CD4-positive, alpha-beta T cell (primary cell): ENCODE measurements around the gene OPCML. TPM values are rescaled to one million over a fixed set of nuclear protein-coding genes. Genes with fewer than 3 reads are reported as not detected.

Source experiments
- ATAC-seq: fragments of 200-7000 bp; cut with Tn5 transposase; one replicate; pipeline ENCODE4 v1.10.0; 2022; ENCODE audit warnings: mild to moderate bottlenecking; ENCODE audit not compliant: poor library complexity
- CTCF ChIA-PET: fragments of 350-600 bp; sonication (Branson Sonifier 250); formaldehyde crosslinking; loops from one replicate; lab custom pipeline; 2021; ENCODE audit warnings: antibody characterized with exemption, inconsistent platforms; lab: Charles Lee
- POLR2A ChIA-PET: fragments of 350-600 bp; sonication (Branson Sonifier 250); formaldehyde crosslinking; loops from one replicate; lab custom pipeline; 2021; ENCODE audit warnings: antibody characterized with exemption, inconsistent platforms; lab: Charles Lee
- DNase-seq, 14 experiments: peaks; one replicate each; pipeline ENCODE4 v3.0.0-alpha.2; 2013 to 2020; ENCODE audit warnings: mixed read lengths in 2 of 14
- H3K27ac ChIP-seq, 2 donors: one replicate each; pipeline versions ENCODE4 v1.5.1 to v1.7.0; 2013; ENCODE audit warnings: low read length in 2 of 2, low read depth in 1 of 2, mild to moderate bottlenecking in 1 of 2
- H3K27me3 ChIP-seq, 2 experiments: 1 replicate in 1 of 2; 2 replicates in 1 of 2; pipeline versions ENCODE4 v1.6.1 to v1.7.0; 2013; ENCODE audit warnings: low read length in 2 of 2, control low read depth in 1 of 2, mild to moderate bottlenecking in 1 of 2, moderate library complexity in 1 of 2; ENCODE audit not compliant: insufficient read depth in 2 of 2, control insufficient read depth in 1 of 2
- H3K36me3 ChIP-seq: one replicate; pipeline ENCODE4 v1.6.1; 2013; ENCODE audit warnings: low read length, control low read depth; ENCODE audit not compliant: insufficient read depth
- H3K4me1 ChIP-seq: one replicate; pipeline ENCODE4 v1.6.1; 2013; ENCODE audit warnings: low read length, control low read depth; ENCODE audit not compliant: insufficient read depth
- H3K4me3 ChIP-seq: one replicate; pipeline ENCODE4 v1.5.1; 2013; ENCODE audit warnings: mild to moderate bottlenecking, low read length, moderate library complexity
- H3K9me3 ChIP-seq, 2 experiments: 1 replicate in 1 of 2; 2 replicates in 1 of 2; pipeline versions ENCODE4 v1.6.1 to v1.7.0; 2013; ENCODE audit warnings: low read length in 2 of 2, mild to moderate bottlenecking in 2 of 2, control low read depth in 1 of 2, moderate library complexity in 1 of 2; ENCODE audit not compliant: control insufficient read depth in 1 of 2, insufficient read depth in 1 of 2
- H3K27ac Mint-ChIP-seq: one replicate; pipeline ENCODE4 v1.8.0; 2020; ENCODE audit warnings: mixed read lengths
- H3K27me3 Mint-ChIP-seq: one replicate; pipeline ENCODE4 v1.8.0; 2021; ENCODE audit warnings: mixed read lengths
- H3K36me3 Mint-ChIP-seq: one replicate; pipeline ENCODE4 v1.8.0; 2021; ENCODE audit warnings: low read depth, mixed read lengths
- H3K4me1 Mint-ChIP-seq: one replicate; pipeline ENCODE4 v1.8.0; 2021; ENCODE audit warnings: low read depth, mixed read lengths
- H3K4me3 Mint-ChIP-seq: one replicate; pipeline ENCODE4 v1.8.0; 2020; ENCODE audit warnings: mild to moderate bottlenecking, mixed read lengths
- H3K9me3 Mint-ChIP-seq: one replicate; pipeline ENCODE4 v1.8.0; 2020; ENCODE audit warnings: mixed read lengths
- intact Hi-C, 2 experiments: fragments of 100-400 bp; cut with DNase I in 1 of 2; cut with micrococcal nuclease in 1 of 2; formaldehyde crosslinking; loops; one replicate each; pipeline versions ENCODE4 v1.15.1 to v1.9.0; 2023 to 2025; cut with DNase I, micrococcal nuclease
- total RNA-seq, 174 experiments: library from RNA in 2 of 174; stranded (reverse) in 2 of 174; gene quantifications; one replicate each; pipeline ENCODE4 v1.2.3 and lab custom pipeline; 2021 to 2026
- TF ChIP-seq, protein P1 (sequence below): fragments of 200-600 bp; IDR thresholded peaks from one replicate; pipeline ENCODE4 v1.8.0; 2022; ENCODE audit warnings: antibody characterized with exemption, mild to moderate bottlenecking

Gene OPCML
- total RNA-seq, 2 experiments from 2014 or later, result not detected

DNA sequence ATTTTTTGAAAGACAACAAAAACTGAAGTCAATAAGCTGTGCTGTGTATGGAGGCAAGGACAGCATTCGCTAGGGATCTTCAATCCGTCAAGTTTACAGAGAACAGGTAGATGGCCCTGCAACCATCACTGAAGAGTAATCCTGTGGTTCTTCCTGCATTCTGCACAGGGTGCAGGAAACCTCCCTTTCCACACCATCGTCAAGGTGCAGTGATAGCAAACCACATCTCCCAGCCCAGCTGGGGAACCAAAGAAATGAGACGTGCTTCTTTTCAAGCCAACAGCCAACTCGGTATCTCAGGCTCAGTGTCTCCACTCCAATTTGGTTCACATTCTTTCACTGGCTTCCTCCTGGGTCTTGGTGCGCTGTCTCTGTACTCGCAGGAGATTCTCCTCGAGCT is 814.5 kb downstream of the OPCML start:
- Mint-ChIP-seq H3K36me3 (no peaks in the 10 kb centered on the region), H3K4me3 (no peak overlapping the region), H3K27me3 (no peaks in the 10 kb centered on the region), H3K27ac (peak overlapping the region; percentile 52), H3K4me1 (peaks cover 43% of the 10 kb centered on the region), H3K9me3 (no peaks in the 10 kb centered on the region)
- CTCF ChIA-PET, result interaction anchor here (1.1 kb wide), 1 partner anchor 9 kb away, joined by 4 read pairs; no protein-coding TSS in a partner anchor
- POLR2A ChIA-PET, result no interaction called here
- peak in 2 of 14 experiments; percentile 3 to 30 for DNase-seq
- Histone ChIP-seq H3K36me3 (no peaks in the 10 kb centered on the region), H3K4me1 (peaks cover 33% of the 10 kb centered on the region), H3K27me3 (no peaks in the 10 kb centered on the region), H3K9me3 (no peaks in the 10 kb centered on the region), H3K27ac (no peak overlapping the region), H3K4me3 (no peak overlapping the region)
- intact Hi-C loops, result no loop called here
- TF ChIP-seq, protein P1, sequence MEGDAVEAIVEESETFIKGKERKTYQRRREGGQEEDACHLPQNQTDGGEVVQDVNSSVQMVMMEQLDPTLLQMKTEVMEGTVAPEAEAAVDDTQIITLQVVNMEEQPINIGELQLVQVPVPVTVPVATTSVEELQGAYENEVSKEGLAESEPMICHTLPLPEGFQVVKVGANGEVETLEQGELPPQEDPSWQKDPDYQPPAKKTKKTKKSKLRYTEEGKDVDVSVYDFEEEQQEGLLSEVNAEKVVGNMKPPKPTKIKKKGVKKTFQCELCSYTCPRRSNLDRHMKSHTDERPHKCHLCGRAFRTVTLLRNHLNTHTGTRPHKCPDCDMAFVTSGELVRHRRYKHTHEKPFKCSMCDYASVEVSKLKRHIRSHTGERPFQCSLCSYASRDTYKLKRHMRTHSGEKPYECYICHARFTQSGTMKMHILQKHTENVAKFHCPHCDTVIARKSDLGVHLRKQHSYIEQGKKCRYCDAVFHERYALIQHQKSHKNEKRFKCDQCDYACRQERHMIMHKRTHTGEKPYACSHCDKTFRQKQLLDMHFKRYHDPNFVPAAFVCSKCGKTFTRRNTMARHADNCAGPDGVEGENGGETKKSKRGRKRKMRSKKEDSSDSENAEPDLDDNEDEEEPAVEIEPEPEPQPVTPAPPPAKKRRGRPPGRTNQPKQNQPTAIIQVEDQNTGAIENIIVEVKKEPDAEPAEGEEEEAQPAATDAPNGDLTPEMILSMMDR, result no peak
- no peak for ATAC-seq

DNA sequence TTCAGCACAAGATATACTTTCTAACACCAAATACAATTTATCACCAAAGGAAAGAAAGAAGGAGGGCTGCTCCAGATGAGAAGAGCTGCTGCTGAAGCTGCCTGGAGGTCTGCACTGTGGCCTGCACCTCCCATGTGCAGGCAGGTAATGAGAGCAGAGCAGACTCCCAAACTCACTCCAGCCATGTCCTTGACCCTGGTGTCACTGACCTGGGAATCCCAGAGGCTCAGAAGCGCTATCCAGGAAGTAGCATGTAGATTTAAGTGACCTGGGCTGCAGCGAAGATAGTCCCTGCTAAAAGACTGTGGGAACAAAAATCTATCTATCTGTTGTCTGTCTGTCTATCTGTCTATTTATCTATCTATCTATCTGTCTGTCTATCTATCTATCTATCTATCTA is 816.3 kb downstream of the OPCML start:
- no peak overlapping the region for H3K4me3 ChIP-seq
- H3K36me3 ChIP-seq, result no peaks in the 10 kb centered on the region
- intact Hi-C loops, result no loop called here
- H3K27me3 ChIP-seq, result no peaks in the 10 kb centered on the region
- H3K9me3 ChIP-seq, result no peaks in the 10 kb centered on the region
- TF ChIP-seq, protein P1, result no peak
- POLR2A ChIA-PET, result no interaction called here
- DNase-seq (no peak), ATAC-seq (no peak)
- H3K9me3 Mint-ChIP-seq, result no peaks in the 10 kb centered on the region
- peaks cover 37% of the 10 kb centered on the region for H3K4me1 Mint-ChIP-seq
- CTCF ChIA-PET, result no interaction called here
- H3K27ac ChIP-seq, result no peak overlapping the region
- H3K27ac Mint-ChIP-seq, result no peak overlapping the region
- H3K36me3 Mint-ChIP-seq, result no peaks in the 10 kb centered on the region
- H3K4me1 ChIP-seq, result peaks cover 28% of the 10 kb centered on the region
- H3K27me3 Mint-ChIP-seq, result no peaks in the 10 kb centered on the region
- H3K4me3 Mint-ChIP-seq, result no peak overlapping the region

DNA sequence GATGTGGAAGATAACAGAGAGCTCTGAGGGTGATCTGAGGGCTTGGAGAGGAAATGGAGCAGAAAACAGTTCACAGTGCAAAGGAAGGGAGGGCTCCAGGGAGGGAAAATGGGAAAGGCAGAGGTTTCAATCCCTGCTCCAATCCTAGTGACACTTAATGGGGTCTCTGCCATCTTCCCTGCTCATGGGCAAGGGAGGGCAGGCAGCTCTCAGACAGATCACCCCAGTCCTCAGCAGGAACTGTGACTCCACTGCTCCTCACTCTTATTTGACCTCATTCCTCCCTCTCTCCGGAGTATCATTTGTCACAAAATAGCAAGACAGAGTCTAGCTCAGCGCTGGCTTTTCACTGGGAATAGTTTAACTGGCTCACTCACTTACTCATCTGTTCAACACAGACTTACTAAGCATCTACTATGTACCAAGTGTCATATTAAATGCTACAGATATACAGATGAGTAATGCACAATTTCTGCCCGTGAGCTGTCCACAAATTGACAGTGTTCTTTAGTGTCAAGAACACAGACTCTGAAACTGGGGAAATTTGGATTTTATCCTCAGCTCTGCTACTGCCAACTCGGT is 817.4 kb downstream of the OPCML start:
- Mint-ChIP-seq H3K27ac (no peak overlapping the region), H3K9me3 (no peaks in the 10 kb centered on the region), H3K4me3 (no peak overlapping the region), H3K36me3 (no peaks in the 10 kb centered on the region), H3K4me1 (peaks cover 27% of the 10 kb centered on the region), H3K27me3 (no peaks in the 10 kb centered on the region)
- H3K4me1 ChIP-seq, result peaks cover 23% of the 10 kb centered on the region
- no peaks in the 10 kb centered on the region for H3K36me3 ChIP-seq
- ATAC-seq (no peak), DNase-seq (no peak)
- no peaks in the 10 kb centered on the region for H3K27me3 ChIP-seq
- intact Hi-C loops, result no loop called here
- H3K4me3 ChIP-seq, result no peak overlapping the region
- ChIA-PET CTCF (no interaction called here), POLR2A (no interaction called here)
- H3K27ac ChIP-seq, result no peak overlapping the region
- TF ChIP-seq, protein P1, result no peak
- no peaks in the 10 kb centered on the region for H3K9me3 ChIP-seq
